ENCODE data around the gene EIF1AX.

DNA sequence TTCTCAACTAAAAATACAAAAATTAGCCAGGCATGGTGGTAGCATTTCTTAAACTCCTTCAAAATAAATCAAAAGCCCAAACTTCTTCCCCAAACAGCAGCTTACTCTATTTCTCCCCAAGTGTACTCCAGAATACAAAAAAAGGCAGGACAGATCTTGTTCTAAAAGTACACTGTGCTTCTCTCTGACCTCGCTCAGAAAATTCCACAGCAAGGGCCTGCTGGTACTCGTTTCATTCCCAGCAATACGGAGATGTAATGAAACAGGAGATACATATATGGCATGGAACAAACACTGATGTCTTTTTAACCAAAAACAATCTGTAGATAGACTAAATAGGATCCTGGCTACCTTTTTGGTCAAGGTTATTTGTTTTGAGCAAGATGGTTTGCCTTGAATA is 50.1 kb downstream of the EIF1AX start:
- TF ChIP-seq, protein P1, sequence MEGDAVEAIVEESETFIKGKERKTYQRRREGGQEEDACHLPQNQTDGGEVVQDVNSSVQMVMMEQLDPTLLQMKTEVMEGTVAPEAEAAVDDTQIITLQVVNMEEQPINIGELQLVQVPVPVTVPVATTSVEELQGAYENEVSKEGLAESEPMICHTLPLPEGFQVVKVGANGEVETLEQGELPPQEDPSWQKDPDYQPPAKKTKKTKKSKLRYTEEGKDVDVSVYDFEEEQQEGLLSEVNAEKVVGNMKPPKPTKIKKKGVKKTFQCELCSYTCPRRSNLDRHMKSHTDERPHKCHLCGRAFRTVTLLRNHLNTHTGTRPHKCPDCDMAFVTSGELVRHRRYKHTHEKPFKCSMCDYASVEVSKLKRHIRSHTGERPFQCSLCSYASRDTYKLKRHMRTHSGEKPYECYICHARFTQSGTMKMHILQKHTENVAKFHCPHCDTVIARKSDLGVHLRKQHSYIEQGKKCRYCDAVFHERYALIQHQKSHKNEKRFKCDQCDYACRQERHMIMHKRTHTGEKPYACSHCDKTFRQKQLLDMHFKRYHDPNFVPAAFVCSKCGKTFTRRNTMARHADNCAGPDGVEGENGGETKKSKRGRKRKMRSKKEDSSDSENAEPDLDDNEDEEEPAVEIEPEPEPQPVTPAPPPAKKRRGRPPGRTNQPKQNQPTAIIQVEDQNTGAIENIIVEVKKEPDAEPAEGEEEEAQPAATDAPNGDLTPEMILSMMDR (conservative IDR thresholded peaks at IDR 0.05; ENCODE audit: low read depth, low read length): no peak
- TF ChIP-seq EZH2 (IDR thresholded peaks at IDR 0.05; ENCODE audit: low read length, unreplicated experiment) (no peak), EZH2phosphoT487 (IDR thresholded peaks at IDR 0.05; ENCODE audit: borderline replicate concordance, low read length) (no peak)

Data from PC-3 (cell line).